ENCODE measurements around the gene KCTD16.

The KCTD16 gene

GRCh38 chr5:144478565-144478964 is 307.9 kb downstream of the KCTD16 start:
- DNase-seq (ENCODE audit: low spot score in 2 of 2): no peak
- Mint-ChIP-seq H3K9me3 (no peaks in the 10 kb centered on the region), H3K36me3 (ENCODE audit: insufficient read depth) (no peaks in the 10 kb centered on the region), H3K4me1 (no peaks in the 10 kb centered on the region), H3K4me3 (no peak overlapping the region), H3K27me3 (no peaks in the 10 kb centered on the region), H3K27ac (ENCODE audit: low read depth) (no peak overlapping the region)
- ATAC-seq (replicated peaks; ENCODE audit: extremely low read depth, poor library complexity, severe bottlenecking): no peak

GRCh38 chr5:144481861-144482260 is 311.2 kb downstream of the KCTD16 start:
- DNase-seq (ENCODE audit: low spot score in 2 of 2): no peak
- Mint-ChIP-seq H3K36me3 (ENCODE audit: insufficient read depth) (no peaks in the 10 kb centered on the region), H3K4me3 (no peak overlapping the region), H3K27me3 (no peaks in the 10 kb centered on the region), H3K9me3 (no peaks in the 10 kb centered on the region), H3K27ac (ENCODE audit: low read depth) (no peak overlapping the region), H3K4me1 (no peaks in the 10 kb centered on the region)
- ATAC-seq (replicated peaks; ENCODE audit: extremely low read depth, poor library complexity, severe bottlenecking): no peak

GRCh38 chr5:144484124-144484897 is 313.6 kb downstream of the KCTD16 start:
- Mint-ChIP-seq H3K4me1 (no peaks in the 10 kb centered on the region), H3K27ac (ENCODE audit: low read depth) (no peak overlapping the region), H3K27me3 (no peaks in the 10 kb centered on the region), H3K9me3 (no peaks in the 10 kb centered on the region), H3K4me3 (no peak overlapping the region), H3K36me3 (ENCODE audit: insufficient read depth) (peaks cover 1% of the 10 kb centered on the region)
- ATAC-seq (replicated peaks; ENCODE audit: extremely low read depth, poor library complexity, severe bottlenecking) (no peak), DNase-seq (ENCODE audit: low spot score in 2 of 2) (no peak)

- Mint-ChIP-seq H3K36me3 (ENCODE audit: insufficient read depth) (peaks cover 1% of the 10 kb centered on the region), H3K27me3 (no peaks in the 10 kb centered on the region), H3K4me1 (no peaks in the 10 kb centered on the region), H3K4me3 (no peak overlapping the region), H3K9me3 (peaks cover 5% of the 10 kb centered on the region), H3K27ac (ENCODE audit: low read depth) (no peak overlapping the region)
- no peak for ATAC-seq (replicated peaks; ENCODE audit: extremely low read depth, poor library complexity, severe bottlenecking)
- no peak for DNase-seq (ENCODE audit: low spot score in 2 of 2)
These were observed 314.9 kb downstream of the KCTD16 start for GRCh38 chr5:144485540-144485939.

- H3K4me3 Mint-ChIP-seq: no peak overlapping the region
- H3K27ac Mint-ChIP-seq (ENCODE audit: low read depth): no peak overlapping the region
- peaks cover 1% of the 10 kb centered on the region for H3K36me3 Mint-ChIP-seq (ENCODE audit: insufficient read depth)
- DNase-seq (ENCODE audit: low spot score in 2 of 2) (no peak), ATAC-seq (replicated peaks; ENCODE audit: extremely low read depth, poor library complexity, severe bottlenecking) (no peak)
- H3K4me1 Mint-ChIP-seq: no peaks in the 10 kb centered on the region
- peaks cover 18% of the 10 kb centered on the region for H3K9me3 Mint-ChIP-seq
- H3K27me3 Mint-ChIP-seq: no peaks in the 10 kb centered on the region
These were observed 316.5 kb downstream of the KCTD16 start for GRCh38 chr5:144487207-144487606.

- no peaks in the 10 kb centered on the region for H3K27me3 Mint-ChIP-seq
- H3K4me1 Mint-ChIP-seq: no peaks in the 10 kb centered on the region
- H3K9me3 Mint-ChIP-seq: peaks cover 18% of the 10 kb centered on the region
- peaks cover 1% of the 10 kb centered on the region for H3K36me3 Mint-ChIP-seq (ENCODE audit: insufficient read depth)
- DNase-seq (ENCODE audit: low spot score in 2 of 2) (no peak), ATAC-seq (replicated peaks; ENCODE audit: extremely low read depth, poor library complexity, severe bottlenecking) (no peak)
- H3K4me3 Mint-ChIP-seq: no peak overlapping the region
- no peak overlapping the region for H3K27ac Mint-ChIP-seq (ENCODE audit: low read depth)
These were observed 317.1 kb downstream of the KCTD16 start for GRCh38 chr5:144487761-144488160.

- Mint-ChIP-seq H3K27ac (ENCODE audit: low read depth) (no peak overlapping the region), H3K36me3 (ENCODE audit: insufficient read depth) (no peaks in the 10 kb centered on the region), H3K4me1 (no peaks in the 10 kb centered on the region), H3K9me3 (peaks cover 16% of the 10 kb centered on the region), H3K4me3 (no peak overlapping the region), H3K27me3 (no peaks in the 10 kb centered on the region)
- DNase-seq (ENCODE audit: low spot score in 2 of 2) (no peak), ATAC-seq (replicated peaks; ENCODE audit: extremely low read depth, poor library complexity, severe bottlenecking) (no peak)
These were observed 332.4 kb downstream of the KCTD16 start for GRCh38 chr5:144503123-144503522.

- Mint-ChIP-seq H3K36me3 (ENCODE audit: insufficient read depth) (no peaks in the 10 kb centered on the region), H3K4me1 (no peaks in the 10 kb centered on the region), H3K27ac (ENCODE audit: low read depth) (no peak overlapping the region), H3K4me3 (no peak overlapping the region), H3K27me3 (no peaks in the 10 kb centered on the region), H3K9me3 (peaks cover 13% of the 10 kb centered on the region)
- DNase-seq (ENCODE audit: low spot score in 2 of 2): no peak
- no peak for ATAC-seq (replicated peaks; ENCODE audit: extremely low read depth, poor library complexity, severe bottlenecking)
These were observed 334.4 kb downstream of the KCTD16 start for GRCh38 chr5:144504929-144505577.

- Mint-ChIP-seq H3K4me3 (no peak overlapping the region), H3K36me3 (ENCODE audit: insufficient read depth) (no peaks in the 10 kb centered on the region), H3K4me1 (no peaks in the 10 kb centered on the region), H3K27ac (ENCODE audit: low read depth) (no peak overlapping the region), H3K9me3 (peaks cover 12% of the 10 kb centered on the region), H3K27me3 (no peaks in the 10 kb centered on the region)
- no peak for DNase-seq (ENCODE audit: low spot score in 2 of 2)
- ATAC-seq (replicated peaks; ENCODE audit: extremely low read depth, poor library complexity, severe bottlenecking): no peak
These were observed 340.3 kb downstream of the KCTD16 start for GRCh38 chr5:144510845-144511579.

GRCh38 chr5:144511580-144512072 is 341.0 kb downstream of the KCTD16 start:
- ATAC-seq (replicated peaks; ENCODE audit: extremely low read depth, poor library complexity, severe bottlenecking) (no peak), DNase-seq (ENCODE audit: low spot score in 2 of 2) (no peak)
- Mint-ChIP-seq H3K9me3 (peaks cover 12% of the 10 kb centered on the region), H3K36me3 (ENCODE audit: insufficient read depth) (no peaks in the 10 kb centered on the region), H3K27ac (ENCODE audit: low read depth) (no peak overlapping the region), H3K4me3 (no peak overlapping the region), H3K27me3 (no peaks in the 10 kb centered on the region), H3K4me1 (no peaks in the 10 kb centered on the region)

GRCh38 chr5:144522698-144523097 is 352.0 kb downstream of the KCTD16 start:
- no peaks in the 10 kb centered on the region for H3K4me1 Mint-ChIP-seq
- H3K27ac Mint-ChIP-seq (ENCODE audit: low read depth): no peak overlapping the region
- peaks cover 10% of the 10 kb centered on the region for H3K9me3 Mint-ChIP-seq
- no peak for DNase-seq (ENCODE audit: low spot score in 2 of 2)
- H3K36me3 Mint-ChIP-seq (ENCODE audit: insufficient read depth): no peaks in the 10 kb centered on the region
- no peak overlapping the region for H3K4me3 Mint-ChIP-seq
- ATAC-seq (replicated peaks; ENCODE audit: extremely low read depth, poor library complexity, severe bottlenecking): no peak
- no peaks in the 10 kb centered on the region for H3K27me3 Mint-ChIP-seq

GRCh38 chr5:144525000-144525399 is 354.3 kb downstream of the KCTD16 start:
- H3K36me3 Mint-ChIP-seq (ENCODE audit: insufficient read depth): no peaks in the 10 kb centered on the region
- H3K27ac Mint-ChIP-seq (ENCODE audit: low read depth): no peak overlapping the region
- H3K27me3 Mint-ChIP-seq: no peaks in the 10 kb centered on the region
- DNase-seq (ENCODE audit: low spot score in 2 of 2) (no peak), ATAC-seq (replicated peaks; ENCODE audit: extremely low read depth, poor library complexity, severe bottlenecking) (no peak)
- H3K4me3 Mint-ChIP-seq: no peak overlapping the region
- H3K9me3 Mint-ChIP-seq: peaks cover 13% of the 10 kb centered on the region
- no peaks in the 10 kb centered on the region for H3K4me1 Mint-ChIP-seq
